ENCODE results near the gene P2RY14.
"Not testable (repeated sequence)": the region's sequence is repeated elsewhere in the genome, so short reads cannot be mapped to it uniquely, and the experiment has no call there.

P2RY14 gene

GRCh38 chr3:151178208-151178845, 100.0 kb downstream of the P2RY14 start:
- whole genome bisulfite sequencing = 93% methylated on average over 2 of the region's 2 CpGs
- H3K4me3 ChIP-seq (ENCODE audit: low read length) = no peak overlapping the region
- H3K4me1 ChIP-seq (ENCODE audit: insufficient read depth, low read length) = peaks cover 11% of the 10 kb centered on the region
- H3K9ac ChIP-seq (ENCODE audit: low read depth, low read length) = no peak overlapping the region
- no peak overlapping the region for H3K27ac ChIP-seq (ENCODE audit: low read depth, low read length)
- no peaks in the 10 kb centered on the region for H3K27me3 ChIP-seq (ENCODE audit: insufficient read depth, low read length)
- no peaks in the 10 kb centered on the region for H3K9me3 ChIP-seq (ENCODE audit: insufficient read depth, low read depth, low read length)
- H3K36me3 ChIP-seq (ENCODE audit: insufficient read depth, low read length) = 0 out of 2 replicates have a peak, but pooled peaks cover 2% of the 10 kb centered on the region

- no peak overlapping the region for H3K9ac ChIP-seq (ENCODE audit: low read depth, low read length)
- H3K36me3 ChIP-seq (ENCODE audit: insufficient read depth, low read length) = 0 out of 2 replicates have a peak, but pooled peaks cover 2% of the 10 kb centered on the region
- H3K4me3 ChIP-seq (ENCODE audit: low read length) = no peak overlapping the region
- H3K4me1 ChIP-seq (ENCODE audit: insufficient read depth, low read length) = peaks cover 9% of the 10 kb centered on the region
- no peaks in the 10 kb centered on the region for H3K27me3 ChIP-seq (ENCODE audit: insufficient read depth, low read length)
- H3K27ac ChIP-seq (ENCODE audit: low read depth, low read length) = no peak overlapping the region
- 100% methylated on average over 2 of the region's 2 CpGs for WGBS
- no peaks in the 10 kb centered on the region for H3K9me3 ChIP-seq (ENCODE audit: insufficient read depth, low read depth, low read length)
Measured at GRCh38 chr3:151175952-151176351, 102.4 kb downstream of the P2RY14 start.

- H3K4me1 ChIP-seq (ENCODE audit: insufficient read depth, low read length) = peaks cover 11% of the 10 kb centered on the region
- no CpG with 5 or more reads among the region's 2 CpGs for WGBS
Measured at GRCh38 chr3:151174351-151174750, 104.0 kb downstream of the P2RY14 start.

GRCh38 chr3:151171145-151171757, 107.1 kb downstream of the P2RY14 start:
- Histone ChIP-seq H3K4me3 (ENCODE audit: low read length) (no peak overlapping the region), H3K36me3 (ENCODE audit: insufficient read depth, low read length) (peaks cover 10% of the 10 kb centered on the region), H3K27ac (ENCODE audit: low read depth, low read length) (no peak overlapping the region), H3K9me3 (ENCODE audit: insufficient read depth, low read depth, low read length) (no peaks in the 10 kb centered on the region), H3K27me3 (ENCODE audit: insufficient read depth, low read length) (no peaks in the 10 kb centered on the region), H3K4me1 (ENCODE audit: insufficient read depth, low read length) (peaks cover 5% of the 10 kb centered on the region; the same call in 1 of the 2 replicates), H3K9ac (ENCODE audit: low read depth, low read length) (no peak overlapping the region)
- 92% methylated on average over 5 of the region's 5 CpGs for WGBS

More at GRCh38 chr3:151174351-151174750, 104.0 kb downstream of the P2RY14 start:
- Histone ChIP-seq H3K27ac (ENCODE audit: low read depth, low read length) (no peak overlapping the region), H3K9ac (ENCODE audit: low read depth, low read length) (no peak overlapping the region), H3K36me3 (ENCODE audit: insufficient read depth, low read length) (0 out of 2 replicates have a peak, but pooled peaks cover 2% of the 10 kb centered on the region), H3K9me3 (ENCODE audit: insufficient read depth, low read depth, low read length) (no peaks in the 10 kb centered on the region), H3K4me3 (ENCODE audit: low read length) (no peak overlapping the region), H3K27me3 (ENCODE audit: insufficient read depth, low read length) (no peaks in the 10 kb centered on the region)

GRCh38 chr3:151169948-151170679, 108.2 kb downstream of the P2RY14 start:
- H3K4me1 ChIP-seq (ENCODE audit: insufficient read depth, low read length); H3K9me3 ChIP-seq (ENCODE audit: insufficient read depth, low read depth, low read length); H3K27ac ChIP-seq (ENCODE audit: low read depth, low read length); H3K4me3 ChIP-seq (ENCODE audit: low read length); H3K9ac ChIP-seq (ENCODE audit: low read depth, low read length); H3K27me3 ChIP-seq (ENCODE audit: insufficient read depth, low read length): not testable (repeated sequence)
- H3K36me3 ChIP-seq (ENCODE audit: insufficient read depth, low read length) = peaks cover 21% of the 10 kb centered on the region
- 91% methylated on average over 9 of the region's 9 CpGs for WGBS

- Histone ChIP-seq H3K27ac (ENCODE audit: low read depth, low read length) (no peak overlapping the region), H3K4me3 (ENCODE audit: low read length) (no peak overlapping the region), H3K9me3 (ENCODE audit: insufficient read depth, low read depth, low read length) (no peaks in the 10 kb centered on the region), H3K9ac (ENCODE audit: low read depth, low read length) (no peak overlapping the region), H3K4me1 (ENCODE audit: insufficient read depth, low read length) (peaks cover 5% of the 10 kb centered on the region; the same call in 1 of the 2 replicates), H3K36me3 (ENCODE audit: insufficient read depth, low read length) (peaks cover 23% of the 10 kb centered on the region), H3K27me3 (ENCODE audit: insufficient read depth, low read length) (no peaks in the 10 kb centered on the region)
- 93% methylated on average over 8 of the region's 9 CpGs for WGBS
Measured at GRCh38 chr3:151169262-151169947, 108.9 kb downstream of the P2RY14 start.

- 39% methylated on average over 7 of the region's 7 CpGs for WGBS
- no peak overlapping the region for H3K27ac ChIP-seq (ENCODE audit: low read depth, low read length)
Measured at GRCh38 chr3:151168269-151169094, 109.9 kb downstream of the P2RY14 start.

GRCh38 chr3:151166161-151166560, 112.2 kb downstream of the P2RY14 start:
- H3K36me3 ChIP-seq (ENCODE audit: insufficient read depth, low read length) = peaks cover 21% of the 10 kb centered on the region
- no peak overlapping the region for H3K27ac ChIP-seq (ENCODE audit: low read depth, low read length)
- peaks cover 3% of the 10 kb centered on the region; the same call in 1 of the 2 replicates for H3K4me1 ChIP-seq (ENCODE audit: insufficient read depth, low read length)
- no peak overlapping the region for H3K4me3 ChIP-seq (ENCODE audit: low read length)
- H3K9ac ChIP-seq (ENCODE audit: low read depth, low read length) = no peak overlapping the region
- WGBS = 96% methylated on average over 2 of the region's 3 CpGs
- no peaks in the 10 kb centered on the region for H3K9me3 ChIP-seq (ENCODE audit: insufficient read depth, low read depth, low read length)
- H3K27me3 ChIP-seq (ENCODE audit: insufficient read depth, low read length) = no peaks in the 10 kb centered on the region

More at GRCh38 chr3:151168269-151169094, 109.9 kb downstream of the P2RY14 start:
- Histone ChIP-seq H3K9ac (ENCODE audit: low read depth, low read length) (no peak overlapping the region), H3K4me3 (ENCODE audit: low read length) (no peak overlapping the region), H3K36me3 (ENCODE audit: insufficient read depth, low read length) (peaks cover 21% of the 10 kb centered on the region), H3K27me3 (ENCODE audit: insufficient read depth, low read length) (no peaks in the 10 kb centered on the region), H3K9me3 (ENCODE audit: insufficient read depth, low read depth, low read length) (no peaks in the 10 kb centered on the region), H3K4me1 (ENCODE audit: insufficient read depth, low read length) (peaks cover 5% of the 10 kb centered on the region; the same call in 1 of the 2 replicates)

- WGBS = 94% methylated on average over 7 of the region's 7 CpGs
- Histone ChIP-seq H3K4me3 (ENCODE audit: low read length) (no peak overlapping the region), H3K4me1 (ENCODE audit: insufficient read depth, low read length) (no peaks in the 10 kb centered on the region), H3K9me3 (ENCODE audit: insufficient read depth, low read depth, low read length) (no peaks in the 10 kb centered on the region), H3K9ac (ENCODE audit: low read depth, low read length) (no peak overlapping the region), H3K27me3 (ENCODE audit: insufficient read depth, low read length) (no peaks in the 10 kb centered on the region), H3K27ac (ENCODE audit: low read depth, low read length) (no peak overlapping the region), H3K36me3 (ENCODE audit: insufficient read depth, low read length) (peaks cover 24% of the 10 kb centered on the region)
Measured at GRCh38 chr3:151165226-151165625, 113.1 kb downstream of the P2RY14 start.

All from HUES64 (cell line).